Measurements from ENCODE around the gene RRBP1. TPM values are rescaled to one million over a fixed set of nuclear protein-coding genes. Genes with fewer than 3 reads are reported as not detected.

The RRBP1 gene
- total RNA-seq, 1 donor: 122 TPM

DNA sequence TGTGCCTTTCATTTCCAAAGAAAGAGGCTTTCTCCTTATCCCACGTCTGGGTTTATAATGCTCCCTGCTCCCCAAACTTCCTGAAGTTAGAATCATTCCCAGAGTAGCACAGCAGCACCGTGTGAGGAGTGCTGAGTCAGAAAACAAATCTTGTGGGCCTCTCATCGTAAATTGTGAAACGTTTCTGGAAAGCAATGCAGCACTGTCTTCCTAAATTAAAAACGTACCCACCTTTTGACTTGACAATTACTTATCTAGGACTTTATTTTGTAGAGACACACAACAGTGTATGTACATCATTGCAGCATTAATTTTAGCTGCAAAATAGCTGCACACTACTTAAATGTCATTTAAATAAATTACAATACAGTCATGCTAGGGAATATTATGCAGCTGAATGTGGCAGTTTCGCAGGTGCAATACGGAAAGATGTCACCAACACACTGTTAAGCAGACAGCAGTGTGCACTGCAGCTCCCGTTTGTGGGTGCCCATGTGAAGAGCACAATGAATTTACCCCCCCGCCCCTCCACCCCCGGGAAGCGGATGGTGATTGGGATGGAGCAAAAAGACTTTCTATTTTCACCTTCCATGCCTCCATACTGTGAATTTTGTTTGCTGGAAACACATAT, 30.8 kb downstream of the RRBP1 start:
- H3K79me2 ChIP-seq (ENCODE audit: insufficient read depth, low read length): peaks cover 99% of the 10 kb centered on the region
- peaks cover 54% of the 10 kb centered on the region for H3K4me1 ChIP-seq (ENCODE audit: insufficient read depth, low read length)
- DNase-seq (ENCODE audit: insufficient read length, low spot score, missing footprints): peak; percentile 94
- H3K27ac ChIP-seq (ENCODE audit: low read depth, low read length): peak overlapping the region; percentile 78
- H2AFZ ChIP-seq (ENCODE audit: low read length): no peak overlapping the region
- no peaks in the 10 kb centered on the region for H3K27me3 ChIP-seq (ENCODE audit: insufficient read depth, low read length)
- peak overlapping the region; percentile 34 for H3K4me2 ChIP-seq (ENCODE audit: insufficient read depth, low read length)
- H3K9me3 ChIP-seq (ENCODE audit: low read depth, low read length): no peaks in the 10 kb centered on the region
- TF ChIP-seq, protein P1, sequence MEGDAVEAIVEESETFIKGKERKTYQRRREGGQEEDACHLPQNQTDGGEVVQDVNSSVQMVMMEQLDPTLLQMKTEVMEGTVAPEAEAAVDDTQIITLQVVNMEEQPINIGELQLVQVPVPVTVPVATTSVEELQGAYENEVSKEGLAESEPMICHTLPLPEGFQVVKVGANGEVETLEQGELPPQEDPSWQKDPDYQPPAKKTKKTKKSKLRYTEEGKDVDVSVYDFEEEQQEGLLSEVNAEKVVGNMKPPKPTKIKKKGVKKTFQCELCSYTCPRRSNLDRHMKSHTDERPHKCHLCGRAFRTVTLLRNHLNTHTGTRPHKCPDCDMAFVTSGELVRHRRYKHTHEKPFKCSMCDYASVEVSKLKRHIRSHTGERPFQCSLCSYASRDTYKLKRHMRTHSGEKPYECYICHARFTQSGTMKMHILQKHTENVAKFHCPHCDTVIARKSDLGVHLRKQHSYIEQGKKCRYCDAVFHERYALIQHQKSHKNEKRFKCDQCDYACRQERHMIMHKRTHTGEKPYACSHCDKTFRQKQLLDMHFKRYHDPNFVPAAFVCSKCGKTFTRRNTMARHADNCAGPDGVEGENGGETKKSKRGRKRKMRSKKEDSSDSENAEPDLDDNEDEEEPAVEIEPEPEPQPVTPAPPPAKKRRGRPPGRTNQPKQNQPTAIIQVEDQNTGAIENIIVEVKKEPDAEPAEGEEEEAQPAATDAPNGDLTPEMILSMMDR (IDR thresholded peaks at IDR 0.05; ENCODE audit: extremely low read depth, low read depth, low read length): no peak
- no peak overlapping the region for H3K4me3 ChIP-seq (ENCODE audit: insufficient read depth, low read length)
- peaks cover 90% of the 10 kb centered on the region for H4K20me1 ChIP-seq (ENCODE audit: insufficient read depth, low read length)
- H3K36me3 ChIP-seq (ENCODE audit: insufficient read depth, low read length): peaks cover 62% of the 10 kb centered on the region

DNA sequence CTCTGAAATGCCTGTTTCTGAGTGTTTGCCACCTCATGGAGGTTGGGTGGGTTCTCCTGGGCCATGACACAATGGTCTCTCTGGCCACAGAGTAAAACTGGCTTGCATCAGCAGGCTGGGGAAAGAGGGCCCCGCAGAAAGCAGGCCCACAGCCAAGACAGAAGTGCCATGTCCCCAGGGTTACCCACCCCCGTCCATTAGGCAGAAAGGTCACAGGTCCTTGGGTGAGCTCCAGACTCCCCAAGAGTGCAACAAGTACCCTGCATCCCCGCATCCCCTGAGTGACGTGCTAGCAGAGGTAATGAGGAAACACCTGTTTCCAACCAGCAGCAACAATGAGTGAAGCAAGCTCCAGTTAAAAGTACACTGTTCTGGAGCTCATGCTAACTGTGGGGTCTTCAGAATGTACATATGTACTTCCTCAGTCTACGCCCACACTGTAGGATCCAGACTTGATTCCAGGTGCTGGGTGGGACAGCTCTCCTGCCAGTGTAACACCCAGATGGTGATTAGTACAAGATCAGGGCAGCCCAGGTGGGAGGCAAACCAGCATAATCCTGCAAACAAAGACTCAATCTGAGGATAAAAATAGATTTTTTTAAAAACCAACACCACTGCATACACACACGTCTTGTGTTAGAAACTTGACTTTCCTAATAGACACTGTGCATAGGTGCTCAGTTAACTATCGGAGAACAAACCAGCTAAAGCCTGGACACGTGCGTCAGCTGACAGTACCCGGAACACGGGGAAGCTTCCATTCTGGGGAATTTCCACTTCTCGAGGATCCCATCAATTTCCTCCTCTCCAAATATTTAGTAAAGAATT, 31.5 kb downstream of the RRBP1 start:
- H3K27ac ChIP-seq (ENCODE audit: low read depth, low read length): peak overlapping the region; percentile 78
- H2AFZ ChIP-seq (ENCODE audit: low read length): no peak overlapping the region
- H3K9me3 ChIP-seq (ENCODE audit: low read depth, low read length): no peaks in the 10 kb centered on the region
- no peaks in the 10 kb centered on the region for H3K27me3 ChIP-seq (ENCODE audit: insufficient read depth, low read length)
- peak overlapping the region; percentile 34 for H3K4me2 ChIP-seq (ENCODE audit: insufficient read depth, low read length)
- TF ChIP-seq, protein P1 (IDR thresholded peaks at IDR 0.05; ENCODE audit: extremely low read depth, low read depth, low read length): no peak
- peaks cover 47% of the 10 kb centered on the region for H3K4me1 ChIP-seq (ENCODE audit: insufficient read depth, low read length)
- peak; percentile 62 for DNase-seq (ENCODE audit: insufficient read length, low spot score, missing footprints)
- peaks cover 99% of the 10 kb centered on the region for H3K79me2 ChIP-seq (ENCODE audit: insufficient read depth, low read length)
- H3K36me3 ChIP-seq (ENCODE audit: insufficient read depth, low read length): peaks cover 60% of the 10 kb centered on the region
- no peak overlapping the region for H3K4me3 ChIP-seq (ENCODE audit: insufficient read depth, low read length)
- H4K20me1 ChIP-seq (ENCODE audit: insufficient read depth, low read length): peaks cover 93% of the 10 kb centered on the region

DNA sequence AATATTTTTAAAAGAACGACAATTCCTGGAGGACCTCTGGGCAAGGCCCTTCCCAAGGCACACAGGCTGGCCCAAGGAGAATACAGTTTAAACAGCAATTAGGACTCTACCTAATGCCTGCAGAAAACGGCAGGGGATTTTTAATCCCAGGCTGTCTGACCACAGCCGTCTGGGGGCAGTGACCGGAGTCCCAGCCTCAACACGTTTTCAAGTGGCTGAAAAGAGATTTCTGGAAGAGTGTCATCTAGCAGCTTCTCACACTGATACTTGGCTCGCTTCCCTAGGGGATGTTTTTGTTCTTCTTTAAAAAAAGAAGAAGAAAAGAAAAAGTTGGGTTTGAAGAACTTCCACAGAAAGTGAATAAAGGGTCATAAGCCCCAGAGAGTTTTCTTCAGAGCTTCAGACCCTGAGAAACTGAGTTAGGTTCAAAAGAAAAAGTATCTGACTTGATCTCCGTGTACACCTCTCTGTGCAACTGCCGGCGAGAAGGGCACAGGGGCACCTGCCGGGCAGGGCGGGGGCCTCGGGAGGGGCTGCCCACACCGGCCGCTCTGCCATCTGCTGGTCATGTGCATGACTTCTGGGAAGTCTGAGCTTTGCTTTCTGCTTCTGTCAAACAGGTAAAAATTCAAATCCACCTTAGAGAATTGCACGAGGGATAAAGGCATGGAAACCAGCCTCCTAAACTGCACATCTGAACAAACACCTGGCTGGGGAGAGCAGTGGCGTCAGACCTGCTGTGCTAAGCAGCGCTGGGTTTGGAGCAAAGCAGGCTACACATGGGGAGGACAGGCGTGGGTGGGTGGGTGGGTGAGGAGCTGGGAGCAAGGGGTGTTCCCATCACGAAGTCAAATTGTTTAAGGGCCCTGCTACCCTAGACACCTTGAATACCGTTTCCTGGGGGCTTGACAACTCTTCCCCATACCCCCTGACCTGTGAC, 33.0 kb downstream of the RRBP1 start:
- DNase-seq (ENCODE audit: insufficient read length, low spot score, missing footprints): peak; percentile 80
- H3K4me1 ChIP-seq (ENCODE audit: insufficient read depth, low read length): peaks cover 46% of the 10 kb centered on the region
- peak overlapping the region; percentile 58 for H3K27ac ChIP-seq (ENCODE audit: low read depth, low read length)
- peaks cover 92% of the 10 kb centered on the region for H4K20me1 ChIP-seq (ENCODE audit: insufficient read depth, low read length)
- H2AFZ ChIP-seq (ENCODE audit: low read length): no peak overlapping the region
- H3K27me3 ChIP-seq (ENCODE audit: insufficient read depth, low read length): no peaks in the 10 kb centered on the region
- H3K79me2 ChIP-seq (ENCODE audit: insufficient read depth, low read length): peaks cover 100% of the 10 kb centered on the region
- TF ChIP-seq, protein P1 (IDR thresholded peaks at IDR 0.05; ENCODE audit: extremely low read depth, low read depth, low read length): peak; percentile 41
- H3K9me3 ChIP-seq (ENCODE audit: low read depth, low read length): no peaks in the 10 kb centered on the region
- peaks cover 54% of the 10 kb centered on the region for H3K36me3 ChIP-seq (ENCODE audit: insufficient read depth, low read length)
- no peak overlapping the region for H3K4me2 ChIP-seq (ENCODE audit: insufficient read depth, low read length)
- no peak overlapping the region for H3K4me3 ChIP-seq (ENCODE audit: insufficient read depth, low read length)
